ENCODE results near the gene TSEN34.

DNA sequence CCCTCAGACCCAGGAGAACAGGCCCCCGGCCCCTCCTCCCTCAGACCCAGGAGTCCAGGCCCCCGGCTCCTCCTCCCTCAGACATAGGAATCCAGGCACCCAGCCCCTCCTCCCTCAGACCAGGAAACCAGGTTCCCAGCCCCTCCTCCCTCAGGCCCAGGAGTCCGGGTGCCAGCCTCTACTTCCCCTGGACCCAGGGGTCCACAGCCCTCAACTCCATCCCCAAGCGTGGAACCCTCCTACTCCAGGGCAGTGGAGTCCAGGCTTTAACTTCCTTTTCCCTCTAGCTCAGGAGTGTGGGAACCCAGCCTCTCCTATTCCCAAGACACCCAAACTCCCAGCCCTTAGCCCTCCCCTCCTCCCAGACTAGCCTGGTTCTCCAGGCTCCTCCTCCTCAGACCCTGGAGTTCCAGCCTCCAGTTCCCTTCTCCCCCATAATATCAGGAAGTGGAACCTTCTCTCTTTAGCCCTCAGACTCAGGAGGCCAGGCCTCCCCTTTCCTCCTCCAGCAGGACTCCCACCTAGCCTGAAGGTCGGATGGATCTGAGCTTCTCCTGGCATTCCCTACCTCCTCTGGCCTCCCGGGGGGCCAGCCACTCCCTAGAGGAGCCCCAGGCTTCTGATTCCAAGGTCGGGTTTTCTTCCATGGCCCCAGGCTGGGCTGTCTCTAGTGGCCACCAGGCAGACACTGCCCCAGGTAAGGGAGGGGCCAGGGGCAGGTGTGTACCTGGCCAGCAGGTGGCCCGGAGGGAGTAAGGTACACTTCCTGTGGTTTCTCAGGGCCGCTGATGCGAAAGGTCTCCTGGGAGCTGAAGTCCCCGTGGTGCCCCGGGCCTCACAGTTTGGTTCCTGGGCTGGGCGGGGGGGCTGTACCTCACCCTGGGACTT, 18.4 kb upstream of the TSEN34 start, which contains the start of gene TMC4:
- TF ChIP-seq, protein P1, sequence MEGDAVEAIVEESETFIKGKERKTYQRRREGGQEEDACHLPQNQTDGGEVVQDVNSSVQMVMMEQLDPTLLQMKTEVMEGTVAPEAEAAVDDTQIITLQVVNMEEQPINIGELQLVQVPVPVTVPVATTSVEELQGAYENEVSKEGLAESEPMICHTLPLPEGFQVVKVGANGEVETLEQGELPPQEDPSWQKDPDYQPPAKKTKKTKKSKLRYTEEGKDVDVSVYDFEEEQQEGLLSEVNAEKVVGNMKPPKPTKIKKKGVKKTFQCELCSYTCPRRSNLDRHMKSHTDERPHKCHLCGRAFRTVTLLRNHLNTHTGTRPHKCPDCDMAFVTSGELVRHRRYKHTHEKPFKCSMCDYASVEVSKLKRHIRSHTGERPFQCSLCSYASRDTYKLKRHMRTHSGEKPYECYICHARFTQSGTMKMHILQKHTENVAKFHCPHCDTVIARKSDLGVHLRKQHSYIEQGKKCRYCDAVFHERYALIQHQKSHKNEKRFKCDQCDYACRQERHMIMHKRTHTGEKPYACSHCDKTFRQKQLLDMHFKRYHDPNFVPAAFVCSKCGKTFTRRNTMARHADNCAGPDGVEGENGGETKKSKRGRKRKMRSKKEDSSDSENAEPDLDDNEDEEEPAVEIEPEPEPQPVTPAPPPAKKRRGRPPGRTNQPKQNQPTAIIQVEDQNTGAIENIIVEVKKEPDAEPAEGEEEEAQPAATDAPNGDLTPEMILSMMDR (IDR thresholded peaks at IDR 0.05 in 4 of 5, conservative IDR thresholded peaks at IDR 0.05 in 1 of 5) = no peak
- TF ChIP-seq POLR2A (IDR thresholded peaks at IDR 0.05) = no peak
